Neural cell (in vitro differentiated cells): Measurements from ENCODE around the gene GNG7. TPM values are rescaled to one million over a fixed set of nuclear protein-coding genes. Genes with fewer than 3 reads are reported as not detected.

Experiments used
- H2AFZ ChIP-seq: fragments of 200-600, 300-800 bp; sonication (generic), shearing (Covaris generic); 2 replicates; pipeline ENCODE4 v1.6.0; 2014; ENCODE audit warnings: low read depth, mild to moderate bottlenecking, antibody characterized with exemption, low read length, moderate library complexity
- H3F3A ChIP-seq: fragments of 200-600 bp; shearing (Covaris generic); 2 replicates; pipeline ENCODE4 v1.6.1; 2016; ENCODE audit warnings: mild to moderate bottlenecking, moderate library complexity, mixed read lengths, antibody characterized with exemption, low read length; ENCODE audit not compliant: insufficient read depth, poor library complexity, severe bottlenecking
- H3K27ac ChIP-seq: fragments of 200-600, 300-800 bp; sonication (generic), shearing (Covaris generic); 2 replicates; pipeline ENCODE4 v1.5.1; 2014; ENCODE audit warnings: mild to moderate bottlenecking, low read length, moderate library complexity
- H3K27me3 ChIP-seq: fragments of 300-800, 200-600 bp; sonication (generic), shearing (Covaris generic); 2 replicates; pipeline ENCODE4 v1.6.0; 2014; ENCODE audit warnings: mild to moderate bottlenecking, low read depth, low read length, moderate library complexity; ENCODE audit not compliant: insufficient read depth
- H3K36me3 ChIP-seq: fragments of 300-800, 200-600 bp; sonication (generic), shearing (Covaris generic); 2 replicates; pipeline ENCODE4 v1.5.1; 2014; ENCODE audit warnings: mild to moderate bottlenecking, antibody characterized with exemption, low read length, moderate library complexity; ENCODE audit not compliant: insufficient read depth
- H3K4me2 ChIP-seq: fragments of 300-800, 200-600 bp; sonication (generic), shearing (Covaris generic); 2 replicates; pipeline ENCODE4 v1.6.0; 2014; ENCODE audit warnings: mild to moderate bottlenecking, low read length
- H3K4me3 ChIP-seq: fragments of 300-800, 200-600 bp; sonication (generic), shearing (Covaris generic); 2 replicates; pipeline ENCODE4 v1.5.1; 2014; ENCODE audit warnings: mild to moderate bottlenecking, low read length, moderate library complexity
- H3K79me2 ChIP-seq: fragments of 200-600 bp; shearing (Covaris generic); replicated peaks from 2 replicates; pipeline ENCODE4 v1.6.0; 2014; ENCODE audit warnings: mild to moderate bottlenecking, low read length, moderate library complexity; ENCODE audit not compliant: insufficient read depth
- H3K9ac ChIP-seq: fragments of 300-800, 200-600 bp; sonication (generic), shearing (Covaris generic); 2 replicates; pipeline ENCODE4 v1.6.1; 2016; ENCODE audit warnings: mild to moderate bottlenecking, low read length, mixed read lengths
- H3K9me2 ChIP-seq: fragments of 200-600 bp; shearing (Covaris generic); 2 replicates; pipeline ENCODE4 v1.6.1; 2016; ENCODE audit warnings: mild to moderate bottlenecking, low read length, mixed read lengths; ENCODE audit not compliant: insufficient read depth
- H3K9me3 ChIP-seq: fragments of 200-600, 300-800 bp; sonication (generic), shearing (Covaris generic); 2 replicates; pipeline ENCODE4 v1.6.1; 2016; ENCODE audit warnings: mild to moderate bottlenecking, mixed run types, low read length, moderate library complexity, mixed read lengths
- H4K20me1 ChIP-seq: fragments of 200-600 bp; shearing (Covaris generic); 2 replicates; pipeline ENCODE4 v1.6.1; 2016; ENCODE audit warnings: mild to moderate bottlenecking, mixed run types; ENCODE audit not compliant: insufficient read depth
- CTCF ChIP-seq: fragments of 450-650 bp; IDR thresholded peaks from 2 replicates; pipeline ENCODE4 v1.5.1; 2014; ENCODE audit warnings: antibody characterized with exemption, mild to moderate bottlenecking, moderate library complexity; ENCODE audit not compliant: poor library complexity, severe bottlenecking
- EP300 ChIP-seq: fragments of 450-650 bp; conservative IDR thresholded peaks from 2 replicates; pipeline ENCODE4 v1.6.1; 2014; ENCODE audit warnings: antibody characterized with exemption, mild to moderate bottlenecking, moderate library complexity; ENCODE audit not compliant: poor library complexity, severe bottlenecking
- EZH2 ChIP-seq: fragments of 200-600, 300-800 bp; shearing (Covaris generic), sonication (generic); IDR thresholded peaks from 2 replicates; pipeline ENCODE4 v1.6.1; 2014; ENCODE audit warnings: antibody characterized with exemption, low read length, borderline replicate concordance, mild to moderate bottlenecking; ENCODE audit not compliant: insufficient read depth, poor library complexity, severe bottlenecking
- MXI1 ChIP-seq: fragments of 450-650 bp; conservative IDR thresholded peaks from 2 replicates; pipeline ENCODE4 v1.6.1; 2014; ENCODE audit warnings: antibody characterized with exemption, mild to moderate bottlenecking; ENCODE audit not compliant: poor library complexity, severe bottlenecking
- POLR2AphosphoS5 ChIP-seq: IDR thresholded peaks from 2 replicates; pipeline ENCODE4 v1.6.1; 2012
- RAD21 ChIP-seq: fragments of 450-650 bp; conservative IDR thresholded peaks from 2 replicates; pipeline ENCODE4 v1.6.1; 2014; ENCODE audit warnings: antibody characterized with exemption, mild to moderate bottlenecking, moderate library complexity
- SMC3 ChIP-seq: fragments of 450-650 bp; conservative IDR thresholded peaks from 2 replicates; pipeline ENCODE4 v1.6.1; 2014; ENCODE audit warnings: antibody characterized with exemption, mild to moderate bottlenecking, moderate library complexity; ENCODE audit not compliant: poor library complexity
- TAF1 ChIP-seq: IDR thresholded peaks from 2 replicates; pipeline ENCODE4 v1.6.1; 2012; ENCODE audit warnings: low read depth
- polyA plus RNA-seq: library from polyadenylated mRNA; depleted of rRNA; stranded (reverse); fragments of >200 nt; gene quantifications from 2 replicates; pipeline ENCODE4 v1.2.3, GENCODE V29; 2014
- TF ChIP-seq, protein P1 (sequence below): IDR thresholded peaks from 2 replicates; pipeline ENCODE4 v1.6.1; 2012; ENCODE audit warnings: borderline replicate concordance

Gene GNG7
- polyA plus RNA-seq, 1 donor from 2014 or later, result 3.0 TPM

DNA sequence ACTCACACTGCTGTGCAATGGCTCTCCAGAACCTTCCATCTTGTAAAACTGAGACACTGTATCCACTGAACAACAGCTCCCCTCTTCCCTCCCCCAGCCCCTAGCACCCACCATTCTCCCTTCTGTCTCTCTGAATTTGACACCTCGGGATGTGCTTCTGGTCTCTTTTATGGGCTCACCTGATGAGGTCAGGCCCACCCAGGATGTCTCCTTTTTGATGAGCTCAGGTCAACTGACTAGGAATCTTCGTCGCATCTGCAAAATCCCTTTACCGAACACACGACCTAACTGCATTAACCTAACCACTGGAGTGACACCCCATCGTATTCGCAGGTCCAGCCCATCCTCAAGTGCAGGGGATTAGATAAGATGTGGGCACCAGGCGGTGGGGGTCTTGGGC, 73.9 kb downstream of the GNG7 start:
- no peak overlapping the region for H3K4me3 ChIP-seq
- no peak for TF ChIP-seq POLR2AphosphoS5
- no peak for TF ChIP-seq CTCF
- TF ChIP-seq, protein P1, sequence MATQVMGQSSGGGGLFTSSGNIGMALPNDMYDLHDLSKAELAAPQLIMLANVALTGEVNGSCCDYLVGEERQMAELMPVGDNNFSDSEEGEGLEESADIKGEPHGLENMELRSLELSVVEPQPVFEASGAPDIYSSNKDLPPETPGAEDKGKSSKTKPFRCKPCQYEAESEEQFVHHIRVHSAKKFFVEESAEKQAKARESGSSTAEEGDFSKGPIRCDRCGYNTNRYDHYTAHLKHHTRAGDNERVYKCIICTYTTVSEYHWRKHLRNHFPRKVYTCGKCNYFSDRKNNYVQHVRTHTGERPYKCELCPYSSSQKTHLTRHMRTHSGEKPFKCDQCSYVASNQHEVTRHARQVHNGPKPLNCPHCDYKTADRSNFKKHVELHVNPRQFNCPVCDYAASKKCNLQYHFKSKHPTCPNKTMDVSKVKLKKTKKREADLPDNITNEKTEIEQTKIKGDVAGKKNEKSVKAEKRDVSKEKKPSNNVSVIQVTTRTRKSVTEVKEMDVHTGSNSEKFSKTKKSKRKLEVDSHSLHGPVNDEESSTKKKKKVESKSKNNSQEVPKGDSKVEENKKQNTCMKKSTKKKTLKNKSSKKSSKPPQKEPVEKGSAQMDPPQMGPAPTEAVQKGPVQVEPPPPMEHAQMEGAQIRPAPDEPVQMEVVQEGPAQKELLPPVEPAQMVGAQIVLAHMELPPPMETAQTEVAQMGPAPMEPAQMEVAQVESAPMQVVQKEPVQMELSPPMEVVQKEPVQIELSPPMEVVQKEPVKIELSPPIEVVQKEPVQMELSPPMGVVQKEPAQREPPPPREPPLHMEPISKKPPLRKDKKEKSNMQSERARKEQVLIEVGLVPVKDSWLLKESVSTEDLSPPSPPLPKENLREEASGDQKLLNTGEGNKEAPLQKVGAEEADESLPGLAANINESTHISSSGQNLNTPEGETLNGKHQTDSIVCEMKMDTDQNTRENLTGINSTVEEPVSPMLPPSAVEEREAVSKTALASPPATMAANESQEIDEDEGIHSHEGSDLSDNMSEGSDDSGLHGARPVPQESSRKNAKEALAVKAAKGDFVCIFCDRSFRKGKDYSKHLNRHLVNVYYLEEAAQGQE, result no peak
- TF ChIP-seq TAF1, result no peak
- TF ChIP-seq SMC3, result no peak
- TF ChIP-seq MXI1, result no peak
- TF ChIP-seq EP300, result no peak
- H3K9me3 ChIP-seq, result no peaks in the 10 kb centered on the region
- no peaks in the 10 kb centered on the region for H3K27me3 ChIP-seq
- H3K9ac ChIP-seq, result no peak overlapping the region
- H3K79me2 ChIP-seq, result no peaks in the 10 kb centered on the region
- H2AFZ ChIP-seq, result no peak overlapping the region
- H3K4me2 ChIP-seq, result no peak overlapping the region
- H3F3A ChIP-seq, result no peaks in the 10 kb centered on the region
- H4K20me1 ChIP-seq, result no peaks in the 10 kb centered on the region
- H3K36me3 ChIP-seq, result no peaks in the 10 kb centered on the region
- H3K9me2 ChIP-seq, result no peaks in the 10 kb centered on the region
- H3K27ac ChIP-seq, result no peak overlapping the region

GRCh38 chr19:2627855-2628254, 74.6 kb downstream of the GNG7 start:
- Histone ChIP-seq H3K4me3 (no peak overlapping the region), H3K79me2 (no peaks in the 10 kb centered on the region), H4K20me1 (no peaks in the 10 kb centered on the region), H3K36me3 (no peaks in the 10 kb centered on the region), H3K9me2 (no peaks in the 10 kb centered on the region), H2AFZ (no peak overlapping the region), H3K4me2 (no peak overlapping the region), H3K9ac (no peak overlapping the region), H3K9me3 (no peaks in the 10 kb centered on the region), H3K27ac (no peak overlapping the region), H3K27me3 (no peaks in the 10 kb centered on the region), H3F3A (no peaks in the 10 kb centered on the region)
- TF ChIP-seq EZH2 (no peak), MXI1 (no peak), TAF1 (no peak), SMC3 (no peak), EP300 (no peak), CTCF (no peak), RAD21 (no peak), POLR2AphosphoS5 (no peak)
- TF ChIP-seq, protein P1, result no peak
